OCI-M2 (cell line): ENCODE measurements around the gene TP73.
A peak's percentile ranks its signal among the peaks of the same experiment; 100 is the strongest.

Experiments used
- DNase-seq: peaks from one replicate; lab custom pipeline; 2025; ENCODE audit not compliant: unreplicated experiment; lab: John Stamatoyannopoulos, UW

Gene TP73

DNA sequence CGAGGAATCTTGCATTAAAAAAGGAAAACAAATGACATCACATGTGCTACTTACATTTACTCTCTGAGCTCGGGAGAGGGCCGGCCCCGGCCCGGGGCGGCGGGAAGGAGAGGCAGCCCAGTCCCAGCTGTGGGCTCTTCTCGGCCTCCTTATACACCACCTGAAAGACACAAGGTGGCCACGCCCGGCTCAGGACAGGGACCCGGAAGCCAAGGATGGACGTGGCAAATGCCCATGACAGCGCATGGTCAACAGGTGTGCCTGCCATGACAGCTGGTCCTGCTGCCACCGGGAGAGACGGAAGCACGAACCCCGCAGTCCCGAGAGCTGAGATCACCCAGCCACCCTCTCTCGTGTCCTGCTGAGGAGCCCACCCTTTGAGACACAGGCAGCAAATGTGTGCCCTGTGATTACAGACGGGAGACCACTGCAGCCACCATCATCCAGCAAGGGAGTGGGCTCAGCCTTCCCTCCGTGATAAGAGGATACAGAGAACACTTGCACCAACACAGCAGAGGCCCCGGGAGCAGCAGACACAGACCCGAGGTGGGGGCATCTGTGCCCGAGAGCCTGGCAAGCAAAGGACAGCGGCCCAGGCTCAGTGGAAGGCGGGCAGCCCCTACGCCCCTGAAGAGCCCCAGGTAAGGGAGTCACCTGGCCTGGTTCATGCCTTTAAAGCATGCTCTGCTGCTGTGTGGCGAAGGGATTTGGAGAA, 18.8 kb upstream of the TP73 start:
- no peak for DNase-seq

DNA sequence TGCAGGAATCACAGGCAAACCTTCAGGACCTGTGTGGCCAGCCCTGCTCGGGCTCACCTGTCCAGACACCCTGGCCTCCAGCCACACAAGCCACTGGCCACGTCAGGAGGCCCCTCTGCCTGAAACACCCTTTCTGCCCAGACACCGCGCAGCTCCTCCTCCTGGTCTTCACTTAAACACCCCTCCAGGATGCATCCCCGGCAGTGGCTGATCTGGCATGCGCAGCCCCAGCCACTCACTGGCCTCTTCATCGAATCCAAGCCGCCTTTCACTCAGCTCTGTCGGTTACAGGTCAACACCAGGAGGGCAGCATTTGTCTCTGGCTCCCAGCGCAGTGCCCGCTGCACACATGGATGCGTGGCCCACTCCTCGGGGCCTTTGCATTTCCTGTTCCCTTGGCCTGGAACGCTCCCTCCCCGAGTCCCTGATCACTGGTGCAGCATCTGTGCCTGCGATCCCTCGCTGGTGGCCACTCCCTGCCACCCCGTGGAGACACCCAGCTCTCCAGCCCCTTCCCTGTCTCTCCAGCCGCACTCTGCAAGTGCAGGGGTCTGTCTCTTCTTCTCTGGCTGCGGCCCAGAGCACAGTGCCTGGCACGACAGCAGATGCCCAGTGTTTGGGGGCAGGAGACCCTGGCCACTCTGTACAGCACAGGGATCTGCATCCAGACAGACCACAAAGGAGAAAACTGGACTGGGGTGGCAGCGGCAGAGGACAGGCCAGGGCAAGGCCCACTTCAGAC, 18.1 kb upstream of the TP73 start:
- no peak for DNase-seq

DNA sequence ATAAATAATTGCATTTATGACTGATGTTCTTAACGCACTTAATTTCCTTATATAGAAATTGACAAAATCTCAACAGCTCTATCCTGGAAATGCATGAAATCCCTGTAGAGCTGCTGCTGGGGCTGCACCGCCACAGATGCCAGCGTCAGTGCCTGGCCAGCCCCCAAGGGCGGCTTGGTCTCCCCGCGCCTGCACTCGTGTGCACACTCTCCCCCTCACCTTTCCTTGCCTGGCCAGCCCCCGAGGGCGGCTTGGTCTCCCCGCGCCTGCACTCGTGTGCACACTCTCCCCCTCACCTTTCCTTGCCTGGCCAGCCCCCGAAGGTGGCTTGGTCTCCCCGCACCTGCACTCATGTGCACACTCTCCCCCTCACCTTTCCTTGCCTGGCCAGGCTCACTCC, 16.2 kb upstream of the TP73 start:
- DNase-seq: no peak

DNA sequence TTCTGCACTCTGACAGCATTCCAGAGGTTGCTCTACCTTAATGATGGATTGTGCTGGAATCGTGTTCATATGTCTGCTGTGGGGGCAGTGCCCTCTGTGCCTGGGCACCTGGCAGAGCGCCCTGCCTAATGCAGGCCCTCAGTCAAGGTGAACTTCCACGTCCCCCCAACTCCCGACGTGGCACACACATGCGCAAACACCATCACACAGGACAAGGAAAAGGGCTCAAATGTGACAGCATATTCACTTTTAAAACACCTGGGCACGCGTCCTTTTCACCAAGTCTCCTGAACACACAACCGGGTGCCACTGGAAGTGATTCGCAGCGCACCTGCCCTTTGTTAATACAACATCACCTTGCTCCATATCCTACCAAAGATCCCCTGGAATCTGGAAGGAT, 15.8 kb upstream of the TP73 start:
- DNase-seq: no peak

DNA sequence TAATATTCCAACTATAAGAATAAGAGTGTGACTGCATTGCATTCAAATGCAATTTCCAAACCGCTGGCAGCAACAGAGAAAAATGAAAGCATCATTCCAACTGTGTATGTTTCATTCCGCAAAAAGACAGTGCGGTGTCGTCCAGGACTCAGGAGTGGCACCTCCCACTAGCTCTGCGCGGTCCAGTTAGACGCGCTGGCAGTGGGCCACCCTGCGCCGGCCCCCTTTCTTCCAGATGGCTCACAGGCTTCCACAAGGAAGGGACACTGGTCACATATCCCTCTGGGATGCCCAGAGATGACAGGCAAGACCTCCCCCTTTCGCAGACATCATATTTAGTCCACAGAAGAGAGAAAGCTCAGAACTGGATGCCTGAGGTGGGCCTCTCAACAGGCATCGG, 14.3 kb upstream of the TP73 start:
- DNase-seq: no peak

DNA sequence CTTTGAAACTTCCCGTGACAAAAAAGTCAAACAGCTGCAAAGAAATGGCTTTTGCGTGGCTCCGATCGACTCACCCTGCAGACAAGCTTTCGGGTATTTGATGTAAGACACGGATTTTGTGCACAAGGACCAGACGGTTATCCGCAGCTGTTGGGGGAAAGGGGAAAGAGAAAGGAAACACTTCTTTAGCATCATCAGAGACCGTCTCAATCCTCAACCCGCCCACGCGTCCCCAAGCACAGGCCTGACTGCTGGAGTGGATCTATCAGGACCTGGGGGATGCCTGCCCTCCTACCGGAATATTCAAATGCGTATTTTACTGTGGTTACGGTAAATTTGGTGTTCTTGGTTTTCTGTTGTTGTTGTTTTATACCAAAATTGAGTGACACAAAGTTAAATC, 13.6 kb upstream of the TP73 start:
- no peak for DNase-seq

DNA sequence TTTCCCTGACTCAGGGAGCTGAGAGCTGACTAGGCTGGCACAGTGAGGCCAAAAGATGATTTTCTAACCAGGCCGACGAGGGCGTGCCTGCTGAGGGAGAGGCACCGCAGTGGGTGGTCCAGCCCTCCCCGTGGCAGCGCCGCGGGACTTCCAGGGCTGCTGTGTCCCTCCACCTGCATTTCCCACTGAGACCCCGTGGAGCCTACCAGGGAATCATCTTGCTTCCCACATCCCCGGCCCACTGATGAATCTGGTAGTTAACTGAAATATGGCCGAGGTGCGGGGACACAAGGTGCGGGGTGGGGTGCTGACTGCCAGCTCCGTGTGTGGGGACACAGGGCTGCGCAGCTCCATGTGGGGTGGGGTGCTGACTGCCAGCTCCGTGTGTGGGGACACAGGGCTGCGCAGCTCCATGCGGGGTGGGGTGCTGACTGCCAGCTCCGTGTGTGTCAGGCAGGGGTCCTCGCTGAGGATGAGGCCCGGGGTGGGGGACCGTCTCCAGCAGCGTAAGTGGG, 12.9 kb upstream of the TP73 start:
- no peak for DNase-seq

DNA sequence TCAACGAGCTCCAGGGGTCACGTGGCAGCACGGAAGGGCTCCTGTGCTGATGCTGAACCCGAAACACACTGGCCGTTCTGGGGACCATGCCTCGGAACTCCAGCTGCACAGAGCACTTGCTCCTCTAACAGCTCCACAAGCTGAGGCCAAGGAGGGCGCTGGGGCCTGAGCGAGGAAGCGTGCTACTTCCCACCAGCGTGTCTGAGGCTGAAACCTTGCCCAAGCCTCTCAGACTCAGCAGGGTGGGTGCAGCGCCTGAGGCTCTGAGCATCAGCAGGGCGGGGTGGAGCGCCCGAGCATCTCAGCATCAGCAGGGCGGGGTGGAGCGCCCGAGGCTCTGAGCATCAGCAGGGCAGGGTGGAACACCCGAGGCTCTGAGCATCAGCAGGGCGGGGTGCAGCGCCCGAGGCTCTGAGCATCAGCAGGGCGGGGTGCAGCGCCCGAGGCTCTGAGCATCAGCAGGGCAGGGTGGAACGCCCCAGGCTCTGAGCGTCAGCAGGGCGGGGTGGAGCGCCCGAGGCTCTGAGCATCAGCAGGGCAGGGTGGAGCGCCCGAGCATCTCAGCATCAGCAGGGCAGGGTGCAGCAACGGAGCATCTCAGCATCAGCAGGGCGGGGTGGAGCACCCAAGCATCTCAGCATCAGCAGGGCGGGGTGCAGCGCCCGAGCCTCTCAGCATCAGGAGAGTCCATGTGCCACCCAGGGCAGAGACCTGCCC, 12.0 kb upstream of the TP73 start:
- no peak for DNase-seq

DNA sequence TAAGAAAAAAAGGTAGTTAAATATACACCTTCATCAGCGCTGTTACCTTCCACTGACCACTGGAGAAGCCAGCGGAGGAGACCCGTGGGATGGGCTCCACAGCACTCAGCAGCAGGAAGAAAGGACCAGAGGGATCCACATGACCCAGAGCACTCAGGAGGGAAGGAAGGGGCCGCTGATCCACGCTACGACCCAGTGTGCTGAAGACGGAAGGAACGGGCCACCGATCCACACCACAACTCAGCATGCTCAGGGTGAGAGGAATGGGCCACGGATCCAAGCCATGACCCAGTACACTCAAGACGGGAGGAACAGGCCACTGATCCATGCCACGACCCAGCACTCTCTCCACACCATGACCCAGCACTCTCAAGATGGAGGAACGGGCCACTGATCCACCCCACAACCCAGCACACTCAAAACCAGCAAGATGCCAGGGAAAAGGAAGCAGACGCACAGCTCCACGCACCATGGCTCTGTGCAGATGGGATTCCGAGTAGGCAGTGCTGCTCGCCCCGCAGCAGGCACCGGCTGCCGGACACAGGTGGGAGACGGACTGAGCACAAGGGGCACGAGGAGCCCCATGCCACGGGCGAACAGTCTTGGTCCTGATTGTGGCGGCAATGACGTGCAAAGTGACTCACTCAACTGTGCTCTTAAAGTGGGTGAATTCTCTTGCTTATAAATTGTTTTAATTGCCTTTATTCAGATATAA, 11.1 kb upstream of the TP73 start:
- no peak for DNase-seq

DNA sequence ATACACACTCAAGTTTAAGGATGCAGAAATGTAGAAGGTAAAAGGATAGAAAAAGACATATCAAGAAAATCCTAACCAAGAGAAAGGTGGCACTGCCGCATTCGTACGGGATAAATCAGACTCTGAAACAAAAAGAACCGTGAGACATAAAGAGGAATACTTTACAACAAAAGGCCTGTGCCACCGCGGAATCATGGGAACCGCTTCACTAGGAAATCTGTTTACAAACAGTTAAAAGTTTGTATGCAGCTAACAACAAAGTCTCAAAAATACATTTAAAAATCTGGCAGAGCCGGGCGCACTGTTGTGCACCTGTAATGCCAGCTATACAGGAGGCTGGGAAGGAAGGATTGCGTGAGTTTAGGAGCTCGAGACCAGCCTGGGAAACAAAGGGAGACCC, 10.5 kb upstream of the TP73 start:
- no peak for DNase-seq

DNA sequence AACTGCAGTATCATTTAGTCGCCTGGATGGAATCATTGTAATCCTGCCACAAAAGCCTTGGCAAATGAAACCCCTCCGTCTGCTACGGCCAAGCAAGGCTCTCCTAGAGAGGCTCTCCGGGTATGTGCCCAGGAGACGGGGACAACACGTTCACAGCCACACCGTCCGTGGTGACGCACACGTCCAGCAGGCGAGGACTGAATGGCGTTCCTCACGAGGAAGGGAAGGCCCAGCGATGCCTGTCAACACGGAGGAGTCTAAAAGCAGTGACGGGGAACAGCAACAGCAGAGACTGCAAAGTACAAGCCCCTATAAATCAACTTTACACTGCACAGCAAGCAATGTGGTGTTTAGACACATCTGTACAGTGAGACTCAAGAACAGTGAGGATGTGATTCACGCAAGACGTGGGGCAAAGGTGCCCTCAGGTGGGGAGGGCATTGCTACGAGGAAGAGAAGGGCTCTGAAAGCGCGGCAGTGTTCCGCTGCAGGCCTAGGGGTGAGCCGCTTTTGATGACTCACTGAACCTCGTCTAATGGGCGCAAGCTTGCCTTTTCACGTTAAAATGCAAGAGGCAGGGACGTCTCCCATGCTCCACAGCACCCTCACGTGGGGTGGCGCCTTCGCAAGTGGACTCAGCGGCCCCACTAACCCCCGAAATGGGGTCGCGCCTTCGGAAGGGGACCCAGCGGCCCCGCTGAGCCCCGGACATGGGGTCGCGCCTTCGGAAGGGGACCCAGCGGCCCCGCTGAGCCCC, 9.2 kb upstream of the TP73 start:
- no peak for DNase-seq

DNA sequence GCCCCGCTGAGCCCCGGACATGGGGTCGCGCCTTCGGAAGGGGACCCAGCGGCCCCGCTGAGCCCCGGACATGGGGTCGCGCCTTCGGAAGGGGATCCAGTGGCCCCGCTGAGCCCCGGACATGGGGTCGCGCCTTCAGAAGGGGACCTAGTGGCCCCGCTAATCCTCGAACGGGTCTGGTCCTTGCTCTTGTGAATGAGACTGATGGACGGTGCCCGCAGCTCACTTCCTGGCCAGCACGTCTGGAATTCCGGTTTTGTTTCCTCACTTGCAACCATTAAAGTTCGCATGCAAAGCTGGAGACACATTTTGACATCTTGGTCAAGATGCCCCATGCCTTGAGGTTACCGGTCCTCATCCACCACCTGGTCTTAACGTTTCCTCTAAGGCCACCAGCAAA, 8.0 kb upstream of the TP73 start:
- DNase-seq: no peak

DNA sequence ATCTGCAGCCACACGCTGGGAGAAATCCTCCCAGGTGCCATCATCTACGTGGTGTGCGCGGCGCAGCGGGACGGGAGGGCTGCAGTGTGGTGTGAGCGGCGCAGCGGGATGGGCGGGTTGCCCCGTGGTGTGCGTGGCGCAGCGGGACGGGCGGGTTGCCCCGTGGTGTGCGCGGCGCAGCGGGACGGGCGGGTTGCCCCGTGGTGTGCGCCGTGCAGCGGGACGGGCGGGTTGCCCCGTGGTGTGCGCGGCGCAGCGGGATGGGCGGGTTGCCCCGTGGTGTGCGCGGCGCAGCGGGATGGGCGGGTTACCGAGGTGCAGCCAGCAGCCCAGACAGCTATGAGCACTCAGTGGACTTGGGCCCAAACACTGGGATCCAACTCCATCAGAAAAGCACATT, 7.1 kb upstream of the TP73 start:
- no peak for DNase-seq

DNA sequence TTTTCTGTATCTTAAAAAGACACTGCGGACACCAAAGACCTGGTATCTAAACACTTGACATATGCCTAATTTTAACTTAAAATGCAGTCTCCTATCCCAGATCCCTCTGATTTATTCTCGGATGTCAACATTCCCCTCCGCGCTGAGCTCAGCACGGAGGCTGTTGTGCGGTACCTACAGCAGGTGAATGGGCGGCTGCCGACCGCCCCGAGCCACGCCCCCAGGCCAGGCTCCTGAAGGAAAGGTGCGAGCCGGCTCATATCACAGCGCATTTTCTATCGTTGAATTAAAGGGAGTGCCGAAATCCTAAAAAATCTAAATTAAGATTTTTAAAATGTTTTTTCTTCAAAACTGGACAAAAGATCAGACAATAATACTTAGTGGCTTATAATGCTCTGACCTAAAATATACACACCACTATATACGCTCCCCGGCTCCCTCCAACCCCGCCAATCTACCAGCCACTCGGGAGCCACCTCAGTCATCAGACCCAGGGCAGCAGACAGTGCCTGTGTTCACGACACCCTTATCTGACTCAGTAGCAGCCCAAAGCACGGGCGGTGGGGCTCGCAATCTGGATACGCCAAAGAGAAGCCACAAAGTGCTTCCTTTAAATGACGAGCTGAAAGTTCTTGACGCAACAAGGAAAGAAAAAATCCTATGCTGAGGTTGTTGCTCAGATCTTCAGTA, 6.5 kb upstream of the TP73 start:
- no peak for DNase-seq

DNA sequence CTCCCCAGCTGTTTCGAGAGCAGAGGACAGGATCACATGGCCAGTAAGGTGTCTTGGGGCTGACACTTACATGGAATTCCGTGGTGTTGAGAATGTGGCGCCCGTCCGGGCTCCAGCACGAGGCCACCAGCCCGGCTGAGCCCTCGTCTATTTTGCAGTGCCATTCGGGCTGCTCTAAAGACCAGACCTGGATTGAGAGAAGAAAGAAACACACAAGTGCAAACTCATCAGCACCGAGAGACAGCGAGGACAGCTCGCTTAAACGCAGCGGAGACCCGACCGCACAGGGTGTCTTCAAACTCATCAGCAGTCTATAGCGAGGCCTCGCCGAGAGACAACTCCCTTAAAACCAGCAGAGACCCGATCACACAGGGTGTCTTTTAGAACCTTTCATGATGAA, 5.7 kb upstream of the TP73 start:
- no peak for DNase-seq

DNA sequence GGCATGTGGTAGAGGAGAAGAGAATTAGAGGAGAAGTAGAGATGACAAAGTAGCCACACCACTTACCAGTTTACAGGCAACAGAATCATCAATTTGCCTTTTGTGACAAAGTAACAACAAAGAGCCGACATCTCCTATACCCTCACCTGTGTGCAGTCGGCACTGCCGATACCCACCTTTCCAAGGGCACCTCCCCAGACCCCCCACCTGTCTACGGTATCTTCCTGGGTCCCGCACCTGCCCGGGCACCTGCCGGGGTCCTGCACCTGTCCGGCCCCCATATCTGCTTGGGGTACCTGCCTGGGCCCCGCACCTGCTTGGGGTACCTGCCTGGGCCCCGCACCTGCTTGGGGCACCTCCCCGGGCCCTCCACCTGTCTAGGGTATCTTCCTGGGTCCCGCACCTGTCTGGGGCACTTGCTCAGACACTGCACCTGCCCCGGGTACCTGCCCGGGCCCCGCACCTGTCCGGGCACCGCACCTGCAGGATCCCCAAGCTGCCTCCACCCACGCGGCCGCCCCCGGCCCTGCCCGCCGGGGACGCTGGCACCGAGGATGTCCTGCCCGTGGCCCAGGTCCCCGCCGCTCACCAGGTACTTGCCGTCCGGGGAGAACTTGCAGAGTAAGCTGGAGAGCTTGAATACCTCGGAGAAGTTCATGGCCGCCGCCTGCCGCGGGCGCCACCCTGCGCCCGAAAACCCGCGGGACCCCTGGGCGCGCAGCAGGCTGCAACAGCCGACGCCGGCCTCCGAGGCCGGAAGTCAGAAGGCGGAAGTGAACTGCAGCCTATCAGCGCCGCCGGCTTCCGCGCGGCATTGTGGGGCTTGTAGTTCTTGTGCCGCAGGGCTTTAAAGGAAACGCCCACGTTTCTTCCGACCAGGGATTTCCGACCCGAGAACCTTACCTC, 2.7 kb upstream of the TP73 start, which contains the start of gene WRAP73:
TSS of gene WRAP73 (minus strand) at position 762 of the 906 bp plus-strand sequence. CDS start at position 658, 104 bp downstream.
- peak; percentile 48 for DNase-seq

DNA sequence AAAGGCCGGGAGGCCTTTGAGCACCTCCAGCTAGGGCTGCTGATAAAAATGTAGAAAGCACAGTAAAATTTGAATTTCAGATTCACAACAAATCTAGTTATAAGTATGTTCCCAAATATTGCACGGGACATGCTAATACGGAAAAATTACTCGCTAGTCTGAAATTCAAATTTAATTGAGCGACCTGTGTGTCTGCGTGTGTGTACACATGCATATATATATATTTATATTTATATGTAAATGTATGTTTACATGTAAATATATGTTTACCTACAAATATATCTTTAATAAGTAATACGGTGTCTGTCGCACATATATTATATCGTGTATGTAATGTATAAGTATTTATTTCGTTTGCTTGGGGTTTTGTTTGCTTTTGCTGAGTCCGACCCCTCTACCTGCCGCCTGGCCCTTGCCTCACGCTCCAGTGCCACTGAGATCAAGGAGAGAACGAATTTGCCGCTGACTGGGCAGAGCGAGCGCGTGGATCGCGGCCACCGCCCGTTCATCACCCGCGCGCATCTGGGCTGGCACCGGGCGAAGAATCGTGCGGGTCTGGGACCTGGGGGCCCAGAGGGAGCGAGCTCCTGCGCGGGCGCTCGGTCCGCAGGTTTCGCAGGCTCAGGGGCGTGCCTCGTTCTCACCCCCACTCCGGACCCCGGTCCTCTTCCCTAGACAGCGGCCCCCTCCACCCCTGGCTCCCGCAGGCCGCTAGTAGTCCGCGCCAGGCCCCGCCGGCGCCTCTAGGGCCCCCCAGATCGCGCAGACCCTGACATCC, 1.9 kb upstream of the TP73 start:
- DNase-seq: no peak
